Esophagus muscularis mucosa (tissue), 3 donors: Measurements from ENCODE around the gene ACTN4.

Experiments
- POLR2AphosphoS5 ChIP-seq, 2 donors: sonication (generic); formaldehyde crosslinking; IDR thresholded peaks; one replicate each; pipeline ENCODE4 v1.6.1; 2017; ENCODE audit warnings: antibody characterized with exemption in 2 of 2
- TF ChIP-seq, protein P1 (sequence below), 3 experiments: fragments of 200-600 bp in 2 of 3; fragments of 450-650 bp in 1 of 3; sonication (generic) in 2 of 3; IDR thresholded peaks; one replicate each; pipeline ENCODE4 v1.5.1; 2017 to 2019; ENCODE audit warnings: antibody characterized with exemption in 3 of 3, mild to moderate bottlenecking in 2 of 3, moderate library complexity in 1 of 3

DNA sequence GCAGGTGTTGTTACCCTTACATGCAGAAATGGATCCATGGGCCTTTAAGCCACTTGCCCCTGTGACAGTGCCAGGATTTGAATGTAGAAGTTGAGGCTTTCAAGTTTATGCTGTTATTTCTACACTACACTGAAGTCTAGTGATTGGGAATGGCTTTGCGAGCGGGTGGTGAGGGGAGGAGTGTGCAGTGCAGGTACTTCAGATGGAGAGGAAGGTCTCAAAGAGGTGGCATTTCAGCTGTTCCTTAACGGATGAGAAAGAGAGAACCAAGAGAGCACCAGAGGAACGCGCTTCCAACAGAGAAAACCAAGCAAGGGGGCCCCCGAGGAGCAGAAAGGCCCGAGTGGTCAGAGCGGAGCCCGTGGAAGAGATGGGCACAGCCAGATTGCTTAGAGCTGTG is 13.3 kb downstream of the ACTN4 start:
- no peak for TF ChIP-seq POLR2AphosphoS5 (IDR thresholded peaks at IDR 0.05)
- TF ChIP-seq, protein P1, sequence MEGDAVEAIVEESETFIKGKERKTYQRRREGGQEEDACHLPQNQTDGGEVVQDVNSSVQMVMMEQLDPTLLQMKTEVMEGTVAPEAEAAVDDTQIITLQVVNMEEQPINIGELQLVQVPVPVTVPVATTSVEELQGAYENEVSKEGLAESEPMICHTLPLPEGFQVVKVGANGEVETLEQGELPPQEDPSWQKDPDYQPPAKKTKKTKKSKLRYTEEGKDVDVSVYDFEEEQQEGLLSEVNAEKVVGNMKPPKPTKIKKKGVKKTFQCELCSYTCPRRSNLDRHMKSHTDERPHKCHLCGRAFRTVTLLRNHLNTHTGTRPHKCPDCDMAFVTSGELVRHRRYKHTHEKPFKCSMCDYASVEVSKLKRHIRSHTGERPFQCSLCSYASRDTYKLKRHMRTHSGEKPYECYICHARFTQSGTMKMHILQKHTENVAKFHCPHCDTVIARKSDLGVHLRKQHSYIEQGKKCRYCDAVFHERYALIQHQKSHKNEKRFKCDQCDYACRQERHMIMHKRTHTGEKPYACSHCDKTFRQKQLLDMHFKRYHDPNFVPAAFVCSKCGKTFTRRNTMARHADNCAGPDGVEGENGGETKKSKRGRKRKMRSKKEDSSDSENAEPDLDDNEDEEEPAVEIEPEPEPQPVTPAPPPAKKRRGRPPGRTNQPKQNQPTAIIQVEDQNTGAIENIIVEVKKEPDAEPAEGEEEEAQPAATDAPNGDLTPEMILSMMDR (IDR thresholded peaks at IDR 0.05) = no peak
